H9 (cell line): ENCODE measurements around the gene RNASEH2B. TPM values are rescaled to one million over a fixed set of nuclear protein-coding genes. Genes with fewer than 3 reads are reported as not detected.

ENCODE experiments used
- DNase-seq: peaks from one replicate; pipeline ENCODE4 v3.0.0-alpha.2; 2017
- H2AFZ ChIP-seq: one replicate; pipeline ENCODE4 v1.6.1; 2013; ENCODE audit warnings: mild to moderate bottlenecking, low read length, control low read depth, moderate library complexity
- H2AK5ac ChIP-seq: 2 replicates; pipeline ENCODE4 v1.6.1; 2013; ENCODE audit warnings: low read length, control low read depth, mixed read lengths; ENCODE audit not compliant: insufficient read length
- H2BK120ac ChIP-seq: one replicate; pipeline ENCODE4 v1.6.1; 2013; ENCODE audit warnings: low read depth, mild to moderate bottlenecking, low read length, control low read depth, inconsistent platforms; ENCODE audit not compliant: poor library complexity, severe bottlenecking
- H2BK12ac ChIP-seq: 2 replicates; pipeline ENCODE4 v1.6.1; 2013; ENCODE audit warnings: low read length, control low read depth, mixed read lengths, low read depth; ENCODE audit not compliant: insufficient read length
- H2BK15ac ChIP-seq: 2 replicates; pipeline ENCODE4 v1.6.1; 2013; ENCODE audit warnings: low read depth, low read length, control low read depth
- H2BK20ac ChIP-seq: one replicate; pipeline ENCODE4 v1.6.1; 2013; ENCODE audit warnings: low read depth, mild to moderate bottlenecking, low read length, control low read depth, inconsistent platforms; ENCODE audit not compliant: poor library complexity, severe bottlenecking
- H2BK5ac ChIP-seq: 2 replicates; pipeline ENCODE4 v1.6.1; 2013; ENCODE audit warnings: low read length, control low read depth, mixed read lengths; ENCODE audit not compliant: insufficient read length
- H3K14ac ChIP-seq: 2 replicates; pipeline ENCODE4 v1.6.1; 2013; ENCODE audit warnings: low read length, control low read depth; ENCODE audit not compliant: insufficient read depth
- H3K18ac ChIP-seq: 2 replicates; pipeline ENCODE4 v1.6.1; 2013; ENCODE audit warnings: low read depth, mild to moderate bottlenecking, mixed read lengths, low read length, control low read depth; ENCODE audit not compliant: insufficient read length
- H3K23ac ChIP-seq: 2 replicates; pipeline ENCODE4 v1.6.1; 2013; ENCODE audit warnings: low read length, control low read depth, mixed read lengths, low read depth; ENCODE audit not compliant: insufficient read length
- H3K23me2 ChIP-seq: 2 replicates; pipeline ENCODE4 v1.6.1; 2013; ENCODE audit warnings: low read depth, mild to moderate bottlenecking, mixed read lengths, low read length, control low read depth; ENCODE audit not compliant: insufficient read length, poor library complexity, severe bottlenecking
- H3K27ac ChIP-seq: 2 replicates; pipeline ENCODE4 v1.5.1; 2013; ENCODE audit warnings: low read length, control low read depth, mixed read lengths, low read depth; ENCODE audit not compliant: insufficient read length
- H3K27me3 ChIP-seq: 2 replicates; pipeline ENCODE4 v1.6.1; 2013; ENCODE audit warnings: low read length, control low read depth, inconsistent platforms; ENCODE audit not compliant: insufficient read depth
- H3K4ac ChIP-seq: 2 replicates; pipeline ENCODE4 v1.6.1; 2013; ENCODE audit warnings: low read depth, mild to moderate bottlenecking, control low read depth, inconsistent platforms, low read length, moderate library complexity
- H3K4me1 ChIP-seq: 2 replicates; pipeline ENCODE4 v1.6.1; 2013; ENCODE audit warnings: low read length, control low read depth, inconsistent platforms; ENCODE audit not compliant: insufficient read depth
- H3K4me2 ChIP-seq: 2 replicates; pipeline ENCODE4 v1.6.1; 2013; ENCODE audit warnings: low read length, control low read depth, mixed read lengths; ENCODE audit not compliant: insufficient read length, insufficient read depth
- H3K56ac ChIP-seq: 2 replicates; pipeline ENCODE4 v1.6.1; 2013; ENCODE audit warnings: low read depth, mild to moderate bottlenecking, mixed read lengths, low read length, control low read depth; ENCODE audit not compliant: insufficient read length
- H3K79me1 ChIP-seq: 2 replicates; pipeline ENCODE4 v1.6.1; 2013; ENCODE audit warnings: low read depth, mild to moderate bottlenecking, moderate library complexity, low read length, control low read depth, inconsistent platforms; ENCODE audit not compliant: insufficient read depth, poor library complexity, severe bottlenecking
- H3K79me2 ChIP-seq: 2 replicates; pipeline ENCODE4 v1.6.1; 2013; ENCODE audit warnings: low read length, control low read depth, inconsistent platforms; ENCODE audit not compliant: insufficient read depth
- H3K9ac ChIP-seq: 2 replicates; pipeline ENCODE4 v1.6.1; 2013; ENCODE audit warnings: low read length, control low read depth, mixed read lengths; ENCODE audit not compliant: insufficient read length; ENCODE audit errors: extremely low read depth
- H3K9me3 ChIP-seq: one replicate; pipeline ENCODE4 v1.6.1; 2013; ENCODE audit warnings: low read depth, low read length, inconsistent platforms; ENCODE audit not compliant: control insufficient read depth
- H3T11ph ChIP-seq: one replicate; pipeline ENCODE4 v1.6.1; 2013; ENCODE audit warnings: mild to moderate bottlenecking, low read length, control low read depth, inconsistent platforms
- H4K20me1 ChIP-seq: one replicate; pipeline ENCODE4 v1.6.1; 2013; ENCODE audit not compliant: control insufficient read depth, insufficient read length, insufficient read depth
- H4K5ac ChIP-seq: 2 replicates; pipeline ENCODE4 v1.6.1; 2013; ENCODE audit warnings: low read depth, mild to moderate bottlenecking, mixed read lengths, low read length, control low read depth; ENCODE audit not compliant: insufficient read length
- H4K8ac ChIP-seq: replicated peaks from 2 replicates; pipeline ENCODE4 v1.6.1; 2013; ENCODE audit warnings: low read length, control low read depth, mixed read lengths, low read depth; ENCODE audit not compliant: insufficient read length
- H4K91ac ChIP-seq: 2 replicates; pipeline ENCODE4 v1.6.1; 2013; ENCODE audit warnings: low read depth, mild to moderate bottlenecking, moderate library complexity, mixed read lengths, low read length, control low read depth; ENCODE audit not compliant: insufficient read length
- H3K27ac Mint-ChIP-seq, 3 experiments: 2 replicates in 2 of 3; 3 replicates in 1 of 3; pipeline ENCODE4 v1.8.0; 2020 to 2021; ENCODE audit warnings: mixed read lengths in 3 of 3, mild to moderate bottlenecking in 1 of 3, moderate library complexity in 1 of 3
- H3K27me3 Mint-ChIP-seq: 2 replicates; pipeline ENCODE4 v1.8.0; 2021; ENCODE audit warnings: low read depth, mild to moderate bottlenecking, moderate library complexity, mixed read lengths
- H3K36me3 Mint-ChIP-seq, 3 experiments: 2 replicates in 2 of 3; 3 replicates in 1 of 3; pipeline ENCODE4 v1.8.0; 2020 to 2021; ENCODE audit warnings: low read depth in 3 of 3, mixed read lengths in 3 of 3; ENCODE audit not compliant: insufficient read depth in 1 of 3
- H3K4me1 Mint-ChIP-seq, 2 experiments: 2 replicates each; pipeline ENCODE4 v1.8.0; 2020; ENCODE audit warnings: mixed read lengths in 2 of 2
- H3K4me3 Mint-ChIP-seq, 2 experiments: 2 replicates in 1 of 2; 3 replicates in 1 of 2; pipeline ENCODE4 v1.8.0; 2020 to 2021; ENCODE audit warnings: mild to moderate bottlenecking in 2 of 2, mixed read lengths in 2 of 2, moderate library complexity in 1 of 2
- H3K9me3 Mint-ChIP-seq, 2 experiments: 2 replicates in 1 of 2; 3 replicates in 1 of 2; pipeline ENCODE4 v1.8.0; 2020; ENCODE audit warnings: mild to moderate bottlenecking in 2 of 2, mixed read lengths in 2 of 2, moderate library complexity in 1 of 2
- WGBS: extraction: QIAGEN DNeasy Blood & Tissue Kit; methylation state at CpG from one replicate; pipeline ENCODE4 v1.1.7; 2013; ENCODE audit warnings: missing lambda C conversion rate, low lambda C conversion rate, mixed read lengths; ENCODE audit not compliant: insufficient read length; ENCODE audit errors: extremely low coverage; 5-methylcytosine and 5-hydroxymethylcytosine counted together
- total RNA-seq: library from RNA; stranded (reverse); gene quantifications from 2 replicates; pipeline ENCODE4 v1.2.1, GENCODE V29; 2021
- TF ChIP-seq, protein P1 (sequence below): fragments of 200-600 bp; sonication (generic); conservative IDR thresholded peaks from 3 replicates; pipeline ENCODE4 v1.8.0; 2021; ENCODE audit warnings: antibody characterized with exemption, mild to moderate bottlenecking

Gene RNASEH2B
- total RNA-seq, 1 experiment from 2014 or later, result 53.9 TPM

DNA sequence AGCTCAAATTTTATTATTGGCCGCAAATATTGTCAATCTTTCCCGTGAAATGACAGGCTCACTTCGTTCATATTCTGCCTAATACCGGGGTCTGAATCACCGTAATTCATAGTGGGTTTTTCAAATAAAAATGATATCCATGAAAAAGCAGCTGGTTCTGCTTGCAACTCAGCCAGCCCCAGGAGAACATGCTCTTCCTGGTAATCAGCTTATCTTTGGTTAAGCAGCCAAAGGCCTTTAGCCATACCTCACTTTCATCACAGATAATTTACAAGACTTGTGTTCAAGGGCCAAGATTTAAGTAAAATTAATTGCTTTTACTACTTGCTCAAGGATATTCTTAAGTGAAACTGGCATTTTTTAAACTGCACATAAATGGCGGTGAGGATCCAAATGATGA lies 22.5 kb downstream of the RNASEH2B start:
- no CpG with 5 or more reads among the region's 6 CpGs for WGBS
- H2BK20ac ChIP-seq, result no peak overlapping the region
- H4K5ac ChIP-seq, result no peak overlapping the region
- H3K23ac ChIP-seq, result no peak overlapping the region
- no peaks in the 10 kb centered on the region for H3K79me2 ChIP-seq
- H2AFZ ChIP-seq, result no peak overlapping the region
- no peak overlapping the region for H2BK15ac ChIP-seq
- no peak overlapping the region for H3K27ac Mint-ChIP-seq
- no peak overlapping the region for H3K4ac ChIP-seq
- no peak overlapping the region for H2BK5ac ChIP-seq
- no peak overlapping the region for H3K27ac ChIP-seq
- H3K23me2 ChIP-seq, result no peaks in the 10 kb centered on the region
- H3K4me1 Mint-ChIP-seq, result peaks cover 19 to 21% of the 10 kb centered on the region in 2 experiments
- no peak overlapping the region for H2AK5ac ChIP-seq
- no peak overlapping the region for H3K56ac ChIP-seq
- H3K9ac ChIP-seq, result no peak overlapping the region
- H3K79me1 ChIP-seq, result no peaks in the 10 kb centered on the region
- H2BK120ac ChIP-seq, result no peak overlapping the region
- no peaks in the 10 kb centered on the region for H3K9me3 ChIP-seq
- H3K4me1 ChIP-seq, result no peaks in the 10 kb centered on the region
- no peaks in the 10 kb centered on the region for H3K27me3 ChIP-seq
- H3K27me3 Mint-ChIP-seq, result no peaks in the 10 kb centered on the region
- no peak overlapping the region for H3K14ac ChIP-seq
- no peak overlapping the region for H4K91ac ChIP-seq
- TF ChIP-seq, protein P1, sequence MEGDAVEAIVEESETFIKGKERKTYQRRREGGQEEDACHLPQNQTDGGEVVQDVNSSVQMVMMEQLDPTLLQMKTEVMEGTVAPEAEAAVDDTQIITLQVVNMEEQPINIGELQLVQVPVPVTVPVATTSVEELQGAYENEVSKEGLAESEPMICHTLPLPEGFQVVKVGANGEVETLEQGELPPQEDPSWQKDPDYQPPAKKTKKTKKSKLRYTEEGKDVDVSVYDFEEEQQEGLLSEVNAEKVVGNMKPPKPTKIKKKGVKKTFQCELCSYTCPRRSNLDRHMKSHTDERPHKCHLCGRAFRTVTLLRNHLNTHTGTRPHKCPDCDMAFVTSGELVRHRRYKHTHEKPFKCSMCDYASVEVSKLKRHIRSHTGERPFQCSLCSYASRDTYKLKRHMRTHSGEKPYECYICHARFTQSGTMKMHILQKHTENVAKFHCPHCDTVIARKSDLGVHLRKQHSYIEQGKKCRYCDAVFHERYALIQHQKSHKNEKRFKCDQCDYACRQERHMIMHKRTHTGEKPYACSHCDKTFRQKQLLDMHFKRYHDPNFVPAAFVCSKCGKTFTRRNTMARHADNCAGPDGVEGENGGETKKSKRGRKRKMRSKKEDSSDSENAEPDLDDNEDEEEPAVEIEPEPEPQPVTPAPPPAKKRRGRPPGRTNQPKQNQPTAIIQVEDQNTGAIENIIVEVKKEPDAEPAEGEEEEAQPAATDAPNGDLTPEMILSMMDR, result no peak
- no peak overlapping the region for H3K4me2 ChIP-seq
- H3K36me3 Mint-ChIP-seq, result peaks cover 21 to 38% (median 23%) of the 10 kb centered on the region in 3 experiments
- no peak overlapping the region for H2BK12ac ChIP-seq
- H3K9me3 Mint-ChIP-seq, result no peaks in the 10 kb centered on the region; a peak in 1 of 5 replicates
- H3K4me3 Mint-ChIP-seq, result no peak overlapping the region
- no peak overlapping the region for H3K18ac ChIP-seq
- H3T11ph ChIP-seq, result no peak overlapping the region
- no peak for DNase-seq
- H4K8ac ChIP-seq, result no peak overlapping the region
- H4K20me1 ChIP-seq, result no peaks in the 10 kb centered on the region
